HFF-Myc (cell line): Measurements from ENCODE around the gene GABBR2.

Source experiments
- DNase-seq: peaks from one replicate; pipeline ENCODE4 v3.0.0-alpha.2; 2011; ENCODE audit warnings: low read depth; ENCODE audit errors: extremely low read depth
- H3K4me3 ChIP-seq: replicated peaks from 2 replicates; pipeline ENCODE4 v1.5.1; 2011; ENCODE audit warnings: low read depth, mild to moderate bottlenecking, control low read depth, low read length
- CTCF ChIP-seq: IDR thresholded peaks from 2 replicates; pipeline ENCODE4 v1.5.1; 2012; ENCODE audit warnings: mild to moderate bottlenecking, low read depth, low read length, control low read depth; ENCODE audit errors: missing control alignments

GABBR2 gene

GRCh38 chr9:98445576-98445975, 263.2 kb downstream of the GABBR2 start:
- TF ChIP-seq CTCF, result no peak
- no peak overlapping the region for H3K4me3 ChIP-seq
- DNase-seq, result no peak

- DNase-seq, result no peak
- H3K4me3 ChIP-seq, result no peak overlapping the region
- no peak for TF ChIP-seq CTCF
Measured at GRCh38 chr9:98444601-98445000, 264.1 kb downstream of the GABBR2 start.

DNA sequence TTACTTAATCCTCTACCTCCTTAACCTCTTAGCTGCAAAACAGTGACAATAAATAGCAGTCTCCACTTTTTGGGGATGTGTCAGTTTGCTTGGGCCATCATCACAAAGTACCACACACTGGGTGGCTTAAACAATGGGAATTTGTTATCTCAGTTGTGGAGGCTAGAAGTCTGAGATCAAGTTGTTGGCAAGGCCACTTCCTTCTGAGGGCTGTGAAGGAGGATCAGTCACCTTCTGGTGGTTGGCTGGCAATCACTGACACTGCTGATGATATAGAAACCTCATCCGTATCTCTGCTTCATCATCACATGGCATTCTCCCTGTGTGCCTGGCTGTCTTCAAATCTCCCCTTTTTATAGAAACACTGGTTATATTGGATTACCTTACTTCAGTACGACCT, 266.2 kb downstream of the GABBR2 start:
- DNase-seq, result no peak
- H3K4me3 ChIP-seq, result no peak overlapping the region
- no peak for TF ChIP-seq CTCF

DNA sequence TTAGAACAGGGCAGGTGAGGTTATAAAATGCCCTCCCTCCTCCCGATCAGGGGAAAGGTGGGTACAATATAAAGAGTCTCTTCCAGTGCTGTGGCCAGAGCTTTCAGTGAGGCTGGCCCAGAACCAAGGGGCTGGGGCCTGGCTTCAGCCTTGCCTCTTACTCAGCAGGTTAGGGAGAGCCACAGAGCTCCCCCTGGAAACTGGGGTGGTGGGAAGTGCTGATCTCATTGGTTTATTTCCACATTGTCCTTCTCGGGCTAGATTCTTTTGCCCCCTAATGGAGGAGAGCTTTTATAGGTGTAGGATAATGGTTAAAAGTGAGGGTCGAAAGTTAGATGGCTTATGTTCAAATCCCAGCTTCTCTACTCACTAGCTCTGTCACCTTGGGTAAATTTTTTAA, 266.6 kb downstream of the GABBR2 start:
- DNase-seq, result no peak
- H3K4me3 ChIP-seq, result no peak overlapping the region
- TF ChIP-seq CTCF, result no peak

DNA sequence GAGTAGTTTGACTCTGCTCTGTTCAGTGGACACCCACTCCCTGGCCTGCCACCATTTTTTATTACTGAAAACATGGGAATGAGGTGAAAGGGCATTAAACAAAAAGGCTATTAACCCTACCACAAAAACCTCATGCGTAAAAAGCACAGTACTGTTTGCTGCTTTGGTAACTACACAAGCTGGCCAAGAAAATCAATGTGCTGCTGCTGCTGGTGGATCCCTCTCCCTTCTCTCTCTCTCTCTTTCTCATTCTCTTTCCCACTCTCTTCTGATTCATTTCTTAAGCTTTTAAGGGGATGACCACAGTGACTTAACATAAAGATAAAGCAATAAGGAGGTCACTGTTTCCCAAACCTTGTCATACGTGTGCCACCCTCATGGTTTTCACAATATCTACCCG, 270.1 kb downstream of the GABBR2 start:
- no peak overlapping the region for H3K4me3 ChIP-seq
- DNase-seq, result no peak
- TF ChIP-seq CTCF, result no peak

GRCh38 chr9:98437458-98438034, 271.2 kb downstream of the GABBR2 start:
- TF ChIP-seq CTCF, result no peak
- H3K4me3 ChIP-seq, result no peak overlapping the region
- no peak for DNase-seq

DNA sequence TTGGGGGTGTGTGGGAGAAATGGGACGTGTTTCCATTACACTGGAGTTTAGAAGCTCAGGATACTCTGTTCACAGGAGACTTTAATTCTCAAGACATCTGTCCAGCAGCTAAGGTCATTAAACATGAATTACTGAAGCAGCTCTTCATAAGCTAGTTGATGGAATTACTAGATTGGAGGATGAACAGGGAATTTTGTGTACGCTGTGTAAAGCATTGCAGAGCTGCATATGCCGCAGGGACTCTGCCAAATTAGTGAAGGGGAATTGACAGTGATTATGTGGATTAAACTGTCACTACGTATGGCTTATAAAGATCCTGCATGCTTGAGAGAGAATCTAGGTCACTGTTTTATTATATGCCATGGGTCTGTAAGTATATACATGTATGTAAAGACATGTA, 275.8 kb downstream of the GABBR2 start:
- no peak for TF ChIP-seq CTCF

More for the DNA sequence above, 275.8 kb downstream of the GABBR2 start:
- H3K4me3 ChIP-seq, result no peak overlapping the region
- no peak for DNase-seq
